Body of pancreas (tissue), 4 donors: ENCODE results near the gene HEXA. TPM values are rescaled to one million over a fixed set of nuclear protein-coding genes. Genes with fewer than 3 reads are reported as not detected.

Experiments used
- ATAC-seq: fragments of 150-250 bp; one replicate; pipeline ENCODE4 v1.9.1; 2016
- DNase-seq, 4 donors: peaks; one replicate each; pipeline ENCODE4 v3.0.0-alpha.2; 2019
- H3K27ac ChIP-seq, 4 donors: fragments of 200-600 bp; sonication (generic); 1 replicate in 3 of 4; 2 replicates in 1 of 4; pipeline versions ENCODE4 v1.5.1 to v1.6.1; 2016 to 2019; ENCODE audit warnings: mild to moderate bottlenecking in 1 of 4, mixed read lengths in 1 of 4, moderate library complexity in 1 of 4
- H3K27me3 ChIP-seq, 2 donors: fragments of 200-600 bp; sonication (generic); one replicate each; pipeline ENCODE4 v1.6.0; 2016; ENCODE audit warnings: mild to moderate bottlenecking in 1 of 2
- H3K36me3 ChIP-seq, 2 donors: fragments of 200-600 bp; sonication (generic); replicated peaks in 1 of 2; 2 replicates each; pipeline ENCODE4 v1.5.1; 2016; ENCODE audit warnings: low read depth in 2 of 2; ENCODE audit not compliant: insufficient read depth in 1 of 2
- H3K4me1 ChIP-seq: fragments of 200-600 bp; sonication (generic); one replicate; pipeline ENCODE4 v1.6.0; 2016
- H3K4me3 ChIP-seq, 2 donors: fragments of 200-600 bp; sonication (generic); 1 replicate in 1 of 2; 2 replicates in 1 of 2; pipeline ENCODE4 v1.5.1; 2016 to 2019
- H3K9me3 ChIP-seq, 3 donors: fragments of 200-600 bp; sonication (generic); 1 replicate in 2 of 3; 2 replicates in 1 of 3; pipeline ENCODE4 v1.5.1; 2016
- CTCF ChIP-seq, 7 experiments: fragments of 450-650 bp in 4 of 7; fragments of 200-600 bp in 3 of 7; sonication (generic) in 3 of 7; IDR thresholded peaks; one replicate each; pipeline ENCODE4 v1.5.1; 2016 to 2019; ENCODE audit warnings: antibody characterized with exemption in 7 of 7
- POLR2A ChIP-seq, 3 donors: fragments of 450-650 bp; IDR thresholded peaks; one replicate each; pipeline ENCODE4 v1.6.1; 2016; ENCODE audit warnings: antibody characterized with exemption in 3 of 3, mild to moderate bottlenecking in 2 of 3
- WGBS, 2 donors: methylation state at CpG; one replicate each; pipeline ENCODE4 v1.1.5; 2017; 5-methylcytosine and 5-hydroxymethylcytosine counted together
- intact Hi-C: fragments of 100-400 bp; cut with DNase I; formaldehyde crosslinking; loops from one replicate; pipeline ENCODE4 v1.15.1; 2023
- total RNA-seq, 2 donors: library from RNA; depleted of rRNA; stranded (reverse); fragments of >200 nt; gene quantifications; one replicate each; pipeline ENCODE4 v1.1.0, GENCODE V29; 2016

Gene HEXA
- total RNA-seq, 2 donors from 2014 or later: 35.5 to 48.8 TPM

- TF ChIP-seq CTCF (IDR thresholded peaks at IDR 0.05) (no peak), POLR2A (IDR thresholded peaks at IDR 0.05) (no peak)
- Histone ChIP-seq H3K4me1 (no peaks in the 10 kb centered on the region), H3K4me3 (no peak overlapping the region), H3K36me3 (no peaks in the 10 kb centered on the region), H3K27me3 (no peaks in the 10 kb centered on the region), H3K27ac (no peak overlapping the region), H3K9me3 (no peaks in the 10 kb centered on the region)
- DNase-seq: no peak
- no peak for ATAC-seq
- 79 to 88% methylated on average over 7 of the region's 7 CpGs for WGBS, 2 donors
- intact Hi-C loops: no loop called here
These were observed 71.2 kb downstream of the HEXA start for GRCh38 chr15:72304596-72304995.

DNA sequence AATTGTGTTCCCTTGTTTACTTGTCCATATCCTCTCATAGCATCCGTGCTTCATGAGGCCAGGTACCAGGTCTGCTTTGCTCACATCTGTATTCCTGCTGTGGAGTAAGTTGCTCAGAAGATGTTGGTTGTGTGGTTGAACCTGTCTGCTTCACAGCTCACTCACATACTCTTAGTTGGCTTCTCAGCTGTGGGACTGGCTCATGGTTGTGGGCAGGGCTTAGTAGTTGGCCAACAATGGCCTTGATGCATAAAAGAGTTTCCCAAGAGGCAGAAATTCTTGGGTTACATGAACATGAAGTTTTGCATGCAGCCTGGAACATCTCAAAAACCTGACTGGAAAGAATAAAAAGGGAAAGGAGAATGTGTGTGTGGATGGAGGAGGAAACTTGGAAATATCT is 72.9 kb downstream of the HEXA start:
- 35 to 75% methylated on average over 1 of the region's 1 CpG for WGBS, 2 donors
- TF ChIP-seq POLR2A (IDR thresholded peaks at IDR 0.05): no peak
- no peak for TF ChIP-seq CTCF (IDR thresholded peaks at IDR 0.05)
- H3K27me3 ChIP-seq: no peaks in the 10 kb centered on the region
- DNase-seq: no peak
- H3K36me3 ChIP-seq: no peaks in the 10 kb centered on the region
- no peaks in the 10 kb centered on the region for H3K9me3 ChIP-seq
- no peak overlapping the region for H3K27ac ChIP-seq
- no peaks in the 10 kb centered on the region for H3K4me1 ChIP-seq
- intact Hi-C loops: no loop called here
- H3K4me3 ChIP-seq: no peak overlapping the region
- no peak for ATAC-seq

Other genes starting within 250 kb of the HEXA start
- under 1 TPM in 1 of 2 donors, not detected in 1; 0.26 TPM for gene GRAMD2A, start 178.2 kb downstream of the HEXA start, total RNA-seq
- gene PKM, start 144.8 kb downstream of the HEXA start, total RNA-seq: 100 to 1,000 TPM in 1 of 2 donors, 10 to 100 TPM in 1; 96.9 to 105 TPM
- gene PARP6, start 103.5 kb downstream of the HEXA start, total RNA-seq: 10 to 100 TPM; 48.3 to 64.9 TPM
- 1 to 10 TPM; 4.2 to 7.9 TPM for gene CELF6, start 55.9 kb downstream of the HEXA start, total RNA-seq
- not detected for gene TMEM202, start 22.3 kb upstream of the HEXA start, total RNA-seq
- 10 to 100 TPM; 28.5 to 52.1 TPM for gene ARIH1, start 98.3 kb upstream of the HEXA start, total RNA-seq